HepG2 (cell line): Measurements from ENCODE around the gene CD6. TPM values are rescaled to one million over a fixed set of nuclear protein-coding genes. Genes with fewer than 3 reads are reported as not detected.

ENCODE experiments used
- ATAC-seq: fragments of 200-7000 bp; cut with Tn5 transposase; 3 replicates; pipeline ENCODE4 v1.9.1; 2020; ENCODE audit warnings: mild to moderate bottlenecking, moderate library complexity
- BruUV-seq: library from RNA; stranded (reverse); fragments of 400-500 nt; replicated peaks from 2 replicates; lab custom pipeline; 2021; lab: Mats Ljungman, UMichigan
- CTCF ChIA-PET: fragments of 300-600 bp; formaldehyde crosslinking; extraction: SDS; loops from one replicate; lab custom pipeline; 2021; ENCODE audit warnings: low total read pairs, inconsistent platforms, low intra/inter-chr PET ratio; lab: Yijun Ruan, JAX
- POLR2A ChIA-PET: fragments of 350-600 bp; sonication (Branson Sonifier 250); formaldehyde crosslinking; loops from one replicate; lab custom pipeline; 2020; ENCODE audit warnings: antibody characterized with exemption, inconsistent platforms; lab: Yijun Ruan, JAX
- DNase-seq: peaks from one replicate; pipeline ENCODE4 v3.0.0-alpha.2; 2015; ENCODE audit warnings: low spot score
- FAIRE-seq: peaks from 3 replicates; lab custom pipeline; 2011; peaks lifted over from hg19 to GRCh38; lab: Jason Lieb, UNC
- H2AFZ ChIP-seq: one replicate; pipeline ENCODE4 v1.6.1; 2011; ENCODE audit warnings: low read length, inconsistent platforms
- H3K27ac ChIP-seq: fragments of 300-600 bp; 3 replicates; pipeline ENCODE4 v1.8.0; 2011; ENCODE audit warnings: mixed run types, mild to moderate bottlenecking, mixed read lengths, low read length, inconsistent platforms; ENCODE audit not compliant: insufficient read depth; ENCODE audit errors: extremely low read length
- H3K27me3 ChIP-seq, 2 experiments: fragments of 200-600 bp in 1 of 2; 2 replicates in 1 of 2; 3 replicates in 1 of 2; pipeline versions ENCODE4 v1.6.0 to v1.8.0; 2011; ENCODE audit warnings: low read length in 2 of 2, mild to moderate bottlenecking in 2 of 2, moderate library complexity in 2 of 2, inconsistent platforms in 1 of 2; ENCODE audit not compliant: insufficient read depth in 2 of 2, control insufficient read depth in 1 of 2
- H3K36me3 ChIP-seq, 2 experiments: fragments of 200-600 bp in 1 of 2; replicated peaks in 1 of 2; 2 replicates in 1 of 2; 3 replicates in 1 of 2; pipeline versions ENCODE4 v1.5.1 to v1.8.0; 2011; ENCODE audit warnings: low read length in 2 of 2, inconsistent platforms in 1 of 2; ENCODE audit not compliant: insufficient read depth in 2 of 2, control insufficient read depth in 1 of 2
- H3K4me1 ChIP-seq: 2 replicates; pipeline ENCODE4 v1.5.1; 2012; ENCODE audit warnings: low read length, inconsistent platforms; ENCODE audit not compliant: insufficient read depth
- H3K4me2 ChIP-seq: 2 replicates; pipeline ENCODE4 v1.6.0; 2011; ENCODE audit warnings: low read depth, low read length, inconsistent platforms
- H3K4me3 ChIP-seq, 3 experiments: fragments of 200-600 bp in 1 of 3; sonication (generic), shearing (Covaris generic) in 1 of 3; replicated peaks in 1 of 3; 2 replicates each; pipeline ENCODE4 v1.5.1; 2011 to 2016; ENCODE audit warnings: low read length in 3 of 3, inconsistent platforms in 2 of 3, low read depth in 2 of 3, mild to moderate bottlenecking in 2 of 3, control low read depth in 1 of 3, mixed read lengths in 1 of 3; ENCODE audit not compliant: insufficient read depth in 1 of 3
- H3K79me2 ChIP-seq: one replicate; pipeline ENCODE4 v1.6.1; 2011; ENCODE audit warnings: low read length, inconsistent platforms; ENCODE audit not compliant: insufficient read depth
- H3K9ac ChIP-seq: 2 replicates; pipeline ENCODE4 v1.6.0; 2011; ENCODE audit warnings: mild to moderate bottlenecking, low read depth, low read length, inconsistent platforms; ENCODE audit not compliant: insufficient read depth
- H3K9me3 ChIP-seq: 2 replicates; pipeline ENCODE4 v1.5.1; 2012; ENCODE audit warnings: mild to moderate bottlenecking, low read length
- H4K20me1 ChIP-seq: 2 replicates; pipeline ENCODE4 v1.6.0; 2011; ENCODE audit warnings: inconsistent platforms, mild to moderate bottlenecking, low read length, moderate library complexity; ENCODE audit not compliant: insufficient read depth
- HOXD1 ChIP-seq: sonication (generic); formaldehyde crosslinking; IDR thresholded peaks from 2 replicates; pipeline ENCODE4 v1.5.0; 2020; ENCODE audit warnings: missing genetic modification reagents
- KDM2A ChIP-seq: sonication (generic); formaldehyde crosslinking; IDR thresholded peaks from 2 replicates; pipeline ENCODE4 v1.4.0; 2020; ENCODE audit warnings: low read depth, missing genetic modification reagents, borderline replicate concordance
- NFE2L2 ChIP-seq: fragments of 150-350 bp; IDR thresholded peaks from 2 replicates; pipeline ENCODE4 v1.6.1; 2014; ENCODE audit warnings: low read length
- NR2F2 ChIP-seq: IDR thresholded peaks from 2 replicates; pipeline ENCODE4 v1.6.1; 2012; ENCODE audit warnings: low read depth, inconsistent platforms, borderline replicate concordance
- RAD21 ChIP-seq: fragments of 450-650 bp; formaldehyde crosslinking; IDR thresholded peaks from 2 replicates; pipeline ENCODE4 v1.5.0; 2020; ENCODE audit warnings: mild to moderate bottlenecking
- SALL1 ChIP-seq: sonication (generic); formaldehyde crosslinking; IDR thresholded peaks from 2 replicates; pipeline ENCODE4 v1.8.0; 2022; ENCODE audit warnings: mild to moderate bottlenecking, missing genetic modification reagents
- SMC3 ChIP-seq: IDR thresholded peaks from 2 replicates; pipeline ENCODE4 v1.6.1; 2011; ENCODE audit warnings: low read length, improper control_type of control experiment
- XRCC5 ChIP-seq: fragments of 200-400 bp; formaldehyde crosslinking; optimal IDR thresholded peaks from 2 replicates; pipeline ENCODE3; 2017; ENCODE audit warnings: mild to moderate bottlenecking, low read length
- ZNF501 ChIP-seq: sonication (generic); formaldehyde crosslinking; IDR thresholded peaks from 2 replicates; pipeline ENCODE4 v1.5.1; 2020; ENCODE audit warnings: mild to moderate bottlenecking, moderate library complexity, missing genetic modification reagents
- ZNF691 ChIP-seq: sonication (generic); formaldehyde crosslinking; IDR thresholded peaks from 2 replicates; pipeline ENCODE4 v1.4.0; 2020; ENCODE audit warnings: missing genetic modification reagents, low read depth, mild to moderate bottlenecking, borderline replicate concordance
- WGBS: methylation state at CpG from one replicate; pipeline ENCODE4 v1.1.6; 2017; ENCODE audit warnings: low lambda C conversion rate; 5-methylcytosine and 5-hydroxymethylcytosine counted together
- in situ Hi-C: cut with HindIII; loops from 2 replicates; pipeline ENCODE4 v1.10.0; 2017; ENCODE audit warnings: low pct_unique_long_range_greater_than_20kb; ENCODE audit not compliant: extremely low pct_ligation_motif_present
- intact Hi-C: fragments of 100-400 bp; cut with micrococcal nuclease; formaldehyde crosslinking; loops from one replicate; pipeline ENCODE4 v1.10.0; 2022; ENCODE audit not compliant: unreplicated experiment
- polyA plus RNA-seq, 8 experiments: library from polyadenylated mRNA; depleted of rRNA in 3 of 8; stranded (reverse) in 7 of 8; unstranded in 1 of 8; fragments of >200 nt; fragmentation: Illumina TruSeq in 4 of 8; extraction: Trizol in 4 of 8; gene quantifications; 2 replicates each; pipeline versions ENCODE4 v1.2.1 to v1.2.3, GENCODE V29; 2011 to 2016; ENCODE audit warnings: low read depth in 4 of 8, missing spikeins in 1 of 8, mixed read lengths in 1 of 8; ENCODE audit not compliant: insufficient read depth in 1 of 8
- total RNA-seq, 5 experiments: library from RNA; depleted of rRNA; stranded (reverse); fragments of >200 nt; fragmentation: Illumina TruSeq; extraction: Trizol; gene quantifications; 2 replicates each; pipeline ENCODE4 v1.2.3, GENCODE V29; 2016; ENCODE audit warnings: low read depth in 1 of 5
- TF ChIP-seq, protein P1 (sequence below): sonication (generic); formaldehyde crosslinking; IDR thresholded peaks from 2 replicates; pipeline ENCODE4 v1.8.0; 2022; ENCODE audit warnings: missing genetic modification reagents, mild to moderate bottlenecking, borderline replicate concordance
- TF ChIP-seq, protein P2 (sequence below): sonication (generic); formaldehyde crosslinking; IDR thresholded peaks from 2 replicates; pipeline ENCODE4 v1.5.0; 2020; ENCODE audit warnings: mild to moderate bottlenecking, missing genetic modification reagents
- TF ChIP-seq, protein P3 (sequence below): sonication (generic); formaldehyde crosslinking; IDR thresholded peaks from 2 replicates; pipeline ENCODE4 v1.5.0; 2020; ENCODE audit warnings: mild to moderate bottlenecking, missing genetic modification reagents, moderate library complexity
- TF ChIP-seq, protein P4 (sequence below): sonication (generic); formaldehyde crosslinking; IDR thresholded peaks from 2 replicates; pipeline ENCODE4 v1.4.0; 2020; ENCODE audit warnings: missing genetic modification reagents

CD6 gene
- total and polyA plus RNA-seq, 2 of the 13 experiments (the other 11 are each of a cell fraction or from before 2014, with no cell fraction given) = not detected

GRCh38 chr11:60970369-60970774, 1.1 kb upstream of the CD6 start:
- ChIA-PET POLR2A (no interaction called here), CTCF (interaction anchor here (0.8 to 3.1 kb wide), 3 partner anchors 159 to 217 kb away, joined by 5 to 11 read pairs (median 8); no protein-coding TSS in a partner anchor)
- in situ Hi-C loops = no loop called here
- TF ChIP-seq, protein P1, sequence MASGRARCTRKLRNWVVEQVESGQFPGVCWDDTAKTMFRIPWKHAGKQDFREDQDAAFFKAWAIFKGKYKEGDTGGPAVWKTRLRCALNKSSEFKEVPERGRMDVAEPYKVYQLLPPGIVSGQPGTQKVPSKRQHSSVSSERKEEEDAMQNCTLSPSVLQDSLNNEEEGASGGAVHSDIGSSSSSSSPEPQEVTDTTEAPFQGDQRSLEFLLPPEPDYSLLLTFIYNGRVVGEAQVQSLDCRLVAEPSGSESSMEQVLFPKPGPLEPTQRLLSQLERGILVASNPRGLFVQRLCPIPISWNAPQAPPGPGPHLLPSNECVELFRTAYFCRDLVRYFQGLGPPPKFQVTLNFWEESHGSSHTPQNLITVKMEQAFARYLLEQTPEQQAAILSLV (CRISPR knock-in tag) = 0 out of 2 replicates have a peak, but pooled peaks have one; percentile 41
- TF ChIP-seq, protein P2, sequence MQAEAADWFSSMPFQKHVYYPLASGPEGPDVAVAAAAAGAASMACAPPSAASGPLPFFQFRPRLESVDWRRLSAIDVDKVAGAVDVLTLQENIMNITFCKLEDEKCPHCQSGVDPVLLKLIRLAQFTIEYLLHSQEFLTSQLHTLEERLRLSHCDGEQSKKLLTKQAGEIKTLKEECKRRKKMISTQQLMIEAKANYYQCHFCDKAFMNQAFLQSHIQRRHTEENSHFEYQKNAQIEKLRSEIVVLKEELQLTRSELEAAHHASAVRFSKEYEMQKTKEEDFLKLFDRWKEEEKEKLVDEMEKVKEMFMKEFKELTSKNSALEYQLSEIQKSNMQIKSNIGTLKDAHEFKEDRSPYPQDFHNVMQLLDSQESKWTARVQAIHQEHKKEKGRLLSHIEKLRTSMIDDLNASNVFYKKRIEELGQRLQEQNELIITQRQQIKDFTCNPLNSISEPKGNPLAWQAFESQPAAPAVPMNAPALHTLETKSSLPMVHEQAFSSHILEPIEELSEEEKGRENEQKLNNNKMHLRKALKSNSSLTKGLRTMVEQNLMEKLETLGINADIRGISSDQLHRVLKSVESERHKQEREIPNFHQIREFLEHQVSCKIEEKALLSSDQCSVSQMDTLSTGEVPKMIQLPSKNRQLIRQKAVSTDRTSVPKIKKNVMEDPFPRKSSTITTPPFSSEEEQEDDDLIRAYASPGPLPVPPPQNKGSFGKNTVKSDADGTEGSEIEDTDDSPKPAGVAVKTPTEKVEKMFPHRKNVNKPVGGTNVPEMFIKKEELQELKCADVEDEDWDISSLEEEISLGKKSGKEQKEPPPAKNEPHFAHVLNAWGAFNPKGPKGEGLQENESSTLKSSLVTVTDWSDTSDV (CRISPR knock-in tag) = no peak
- no peak for TF ChIP-seq NFE2L2
- TF ChIP-seq SALL1 = 0 out of 2 replicates have a peak, but pooled peaks have one; percentile 9
- peak; percentile 41 for TF ChIP-seq XRCC5
- TF ChIP-seq ZNF691 (CRISPR knock-in tag) = no peak
- 0 out of 2 replicates have a peak, but pooled peaks have one; percentile 15 for TF ChIP-seq ZNF501
- TF ChIP-seq RAD21 = peak; percentile 71
- TF ChIP-seq SMC3 = peak; percentile 50
- 0 out of 2 replicates have a peak, but pooled peaks have one; percentile 41 for TF ChIP-seq KDM2A (CRISPR knock-in tag)
- no peak for TF ChIP-seq NR2F2
- TF ChIP-seq, protein P3, sequence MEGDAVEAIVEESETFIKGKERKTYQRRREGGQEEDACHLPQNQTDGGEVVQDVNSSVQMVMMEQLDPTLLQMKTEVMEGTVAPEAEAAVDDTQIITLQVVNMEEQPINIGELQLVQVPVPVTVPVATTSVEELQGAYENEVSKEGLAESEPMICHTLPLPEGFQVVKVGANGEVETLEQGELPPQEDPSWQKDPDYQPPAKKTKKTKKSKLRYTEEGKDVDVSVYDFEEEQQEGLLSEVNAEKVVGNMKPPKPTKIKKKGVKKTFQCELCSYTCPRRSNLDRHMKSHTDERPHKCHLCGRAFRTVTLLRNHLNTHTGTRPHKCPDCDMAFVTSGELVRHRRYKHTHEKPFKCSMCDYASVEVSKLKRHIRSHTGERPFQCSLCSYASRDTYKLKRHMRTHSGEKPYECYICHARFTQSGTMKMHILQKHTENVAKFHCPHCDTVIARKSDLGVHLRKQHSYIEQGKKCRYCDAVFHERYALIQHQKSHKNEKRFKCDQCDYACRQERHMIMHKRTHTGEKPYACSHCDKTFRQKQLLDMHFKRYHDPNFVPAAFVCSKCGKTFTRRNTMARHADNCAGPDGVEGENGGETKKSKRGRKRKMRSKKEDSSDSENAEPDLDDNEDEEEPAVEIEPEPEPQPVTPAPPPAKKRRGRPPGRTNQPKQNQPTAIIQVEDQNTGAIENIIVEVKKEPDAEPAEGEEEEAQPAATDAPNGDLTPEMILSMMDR (CRISPR knock-in tag) = peak; percentile 82
- TF ChIP-seq HOXD1 (CRISPR knock-in tag) = no peak
- TF ChIP-seq, protein P4, sequence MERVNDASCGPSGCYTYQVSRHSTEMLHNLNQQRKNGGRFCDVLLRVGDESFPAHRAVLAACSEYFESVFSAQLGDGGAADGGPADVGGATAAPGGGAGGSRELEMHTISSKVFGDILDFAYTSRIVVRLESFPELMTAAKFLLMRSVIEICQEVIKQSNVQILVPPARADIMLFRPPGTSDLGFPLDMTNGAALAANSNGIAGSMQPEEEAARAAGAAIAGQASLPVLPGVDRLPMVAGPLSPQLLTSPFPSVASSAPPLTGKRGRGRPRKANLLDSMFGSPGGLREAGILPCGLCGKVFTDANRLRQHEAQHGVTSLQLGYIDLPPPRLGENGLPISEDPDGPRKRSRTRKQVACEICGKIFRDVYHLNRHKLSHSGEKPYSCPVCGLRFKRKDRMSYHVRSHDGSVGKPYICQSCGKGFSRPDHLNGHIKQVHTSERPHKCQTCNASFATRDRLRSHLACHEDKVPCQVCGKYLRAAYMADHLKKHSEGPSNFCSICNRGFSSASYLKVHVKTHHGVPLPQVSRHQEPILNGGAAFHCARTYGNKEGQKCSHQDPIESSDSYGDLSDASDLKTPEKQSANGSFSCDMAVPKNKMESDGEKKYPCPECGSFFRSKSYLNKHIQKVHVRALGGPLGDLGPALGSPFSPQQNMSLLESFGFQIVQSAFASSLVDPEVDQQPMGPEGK (CRISPR knock-in tag) = peak; percentile 25; the same call in 1 of the 2 replicates

More at GRCh38 chr11:60970369-60970774, 1.1 kb upstream of the CD6 start:
- no peak overlapping the region for H2AFZ ChIP-seq
- no peaks in the 10 kb centered on the region for H3K9me3 ChIP-seq
- ATAC-seq = peak; percentile 89
- DNase-seq = peak; percentile 16
- no TSS peak for BruUV-seq
- H3K27ac ChIP-seq = no peak overlapping the region
- no peak overlapping the region for H3K4me3 ChIP-seq
- intact Hi-C loops = loop anchor here (1.0 kb wide), 1 partner anchor 203 kb away; no protein-coding TSS in a partner anchor
- H3K9ac ChIP-seq = no peak overlapping the region
- peaks cover 7 to 65% of the 10 kb centered on the region in 2 experiments; a peak in 4 of 5 replicates for H3K27me3 ChIP-seq
- H3K4me2 ChIP-seq = no peak overlapping the region
- 7% methylated on average over 6 of the region's 9 CpGs for WGBS
- H4K20me1 ChIP-seq = no peaks in the 10 kb centered on the region
- FAIRE-seq = no peak
- H3K79me2 ChIP-seq = no peaks in the 10 kb centered on the region
- no peaks in the 10 kb centered on the region for H3K36me3 ChIP-seq
- H3K4me1 ChIP-seq = no peaks in the 10 kb centered on the region
